MM.1S (cell line): ENCODE data around the gene NFATC1.

Experiments
- DNase-seq: peaks from one replicate; pipeline ENCODE4 v3.0.0-alpha.2; 2015
- H2AFZ ChIP-seq: fragments of 300-600 bp; sonication (generic); 2 replicates; pipeline ENCODE4 v1.6.0; 2016; ENCODE audit warnings: antibody characterized with exemption, low read length
- H3F3A ChIP-seq: fragments of 300-600 bp; sonication (generic); 2 replicates; pipeline ENCODE4 v1.6.1; 2016; ENCODE audit warnings: mild to moderate bottlenecking, antibody characterized with exemption, low read length, moderate library complexity, mixed read lengths; ENCODE audit not compliant: insufficient read depth
- H3K27ac ChIP-seq: fragments of 300-600 bp; sonication (generic); 2 replicates; pipeline ENCODE4 v1.5.1; 2016; ENCODE audit warnings: mild to moderate bottlenecking, low read length
- H3K27me3 ChIP-seq: fragments of 300-600 bp; sonication (generic); replicated peaks from 2 replicates; pipeline ENCODE4 v1.6.0; 2016; ENCODE audit warnings: low read length; ENCODE audit not compliant: insufficient read depth
- H3K36me3 ChIP-seq: fragments of 300-600 bp; sonication (generic); replicated peaks from 2 replicates; pipeline ENCODE4 v1.6.1; 2016; ENCODE audit warnings: mild to moderate bottlenecking, low read length, mixed read lengths; ENCODE audit not compliant: insufficient read depth
- H3K4me1 ChIP-seq: fragments of 300-600 bp; sonication (generic); 2 replicates; pipeline ENCODE4 v1.6.1; 2016; ENCODE audit warnings: low read length, mixed read lengths
- H3K4me2 ChIP-seq: fragments of 300-600 bp; sonication (generic); 2 replicates; pipeline ENCODE4 v1.6.0; 2016; ENCODE audit warnings: low read depth, low read length
- H3K4me3 ChIP-seq: fragments of 300-600 bp; sonication (generic); 2 replicates; pipeline ENCODE4 v1.5.1; 2016; ENCODE audit warnings: low read length, mixed read lengths
- H3K79me2 ChIP-seq: fragments of 300-600 bp; sonication (generic); 2 replicates; pipeline ENCODE4 v1.6.1; 2016; ENCODE audit warnings: mixed run types, low read length, mixed read lengths
- H3K9ac ChIP-seq: fragments of 300-600 bp; sonication (generic); 2 replicates; pipeline ENCODE4 v1.6.1; 2016; ENCODE audit warnings: low read length, mixed read lengths
- H3K9me2 ChIP-seq: fragments of 300-600 bp; sonication (generic); replicated peaks from 2 replicates; pipeline ENCODE4 v1.6.1; 2016; ENCODE audit warnings: mild to moderate bottlenecking, low read length, mixed read lengths; ENCODE audit not compliant: insufficient read depth
- H3K9me3 ChIP-seq: fragments of 300-600 bp; sonication (generic); replicated peaks from 2 replicates; pipeline ENCODE4 v1.6.1; 2016; ENCODE audit warnings: mild to moderate bottlenecking, low read length, mixed read lengths; ENCODE audit not compliant: insufficient read depth
- H4K20me1 ChIP-seq: fragments of 300-600 bp; sonication (generic); 2 replicates; pipeline ENCODE4 v1.6.1; 2016; ENCODE audit warnings: mild to moderate bottlenecking, low read length, moderate library complexity, mixed read lengths; ENCODE audit not compliant: insufficient read depth
- CTCF ChIP-seq: fragments of 300-600 bp; sonication (generic); IDR thresholded peaks from 2 replicates; pipeline ENCODE4 v1.5.1; 2016; ENCODE audit warnings: antibody characterized with exemption, low read length, mixed read lengths
- EZH2 ChIP-seq: fragments of 300-600 bp; sonication (generic); optimal IDR thresholded peaks from 2 replicates; pipeline ENCODE3; 2017; ENCODE audit warnings: low read depth, mild to moderate bottlenecking, antibody characterized with exemption, low read length, mixed read lengths
- EZH2phosphoT487 ChIP-seq: fragments of 300-600 bp; sonication (generic); IDR thresholded peaks from 2 replicates; pipeline ENCODE4 v1.6.1; 2018; ENCODE audit warnings: antibody characterized with exemption, low read length

Gene NFATC1

GRCh38 chr18:79451237-79452125, 55.8 kb downstream of the NFATC1 start:
- Histone ChIP-seq H3K36me3 (no peaks in the 10 kb centered on the region), H3K27ac (no peak overlapping the region), H3K4me2 (no peak overlapping the region), H3F3A (no peaks in the 10 kb centered on the region), H3K9me2 (no peaks in the 10 kb centered on the region), H3K9ac (no peak overlapping the region), H3K79me2 (no peaks in the 10 kb centered on the region), H4K20me1 (no peaks in the 10 kb centered on the region), H3K27me3 (no peaks in the 10 kb centered on the region), H3K9me3 (no peaks in the 10 kb centered on the region), H2AFZ (no peak overlapping the region), H3K4me1 (no peaks in the 10 kb centered on the region), H3K4me3 (no peak overlapping the region)
- TF ChIP-seq EZH2: no peak
- no peak for TF ChIP-seq EZH2phosphoT487
- no peak for TF ChIP-seq CTCF
- no peak for DNase-seq

GRCh38 chr18:79452190-79452990, 56.7 kb downstream of the NFATC1 start:
- Histone ChIP-seq H3K79me2 (no peaks in the 10 kb centered on the region), H3K36me3 (no peaks in the 10 kb centered on the region), H3K27ac (no peak overlapping the region), H4K20me1 (no peaks in the 10 kb centered on the region), H3K27me3 (no peaks in the 10 kb centered on the region), H3K9me3 (no peaks in the 10 kb centered on the region), H3K9ac (no peak overlapping the region), H3F3A (no peaks in the 10 kb centered on the region), H2AFZ (no peak overlapping the region), H3K4me1 (no peaks in the 10 kb centered on the region), H3K4me3 (no peak overlapping the region), H3K9me2 (no peaks in the 10 kb centered on the region), H3K4me2 (no peak overlapping the region)
- TF ChIP-seq EZH2: no peak
- TF ChIP-seq EZH2phosphoT487: no peak
- no peak for TF ChIP-seq CTCF
- no peak for DNase-seq

GRCh38 chr18:79452991-79453645, 57.4 kb downstream of the NFATC1 start:
- H3K27ac ChIP-seq: no peak overlapping the region
- no peak overlapping the region for H3K4me3 ChIP-seq
- H3K4me1 ChIP-seq: no peaks in the 10 kb centered on the region
- no peak for DNase-seq
- no peaks in the 10 kb centered on the region for H3K9me2 ChIP-seq
- no peak overlapping the region for H3K4me2 ChIP-seq
- H3K27me3 ChIP-seq: no peaks in the 10 kb centered on the region
- no peak overlapping the region for H2AFZ ChIP-seq
- no peaks in the 10 kb centered on the region for H3K79me2 ChIP-seq
- H3K9me3 ChIP-seq: no peaks in the 10 kb centered on the region
- TF ChIP-seq EZH2phosphoT487: no peak
- TF ChIP-seq EZH2: no peak
- TF ChIP-seq CTCF: no peak
- H3F3A ChIP-seq: no peaks in the 10 kb centered on the region
- no peak overlapping the region for H3K9ac ChIP-seq
- H4K20me1 ChIP-seq: no peaks in the 10 kb centered on the region
- no peaks in the 10 kb centered on the region for H3K36me3 ChIP-seq
